HG03095 (cell line): ENCODE data around the gene PLS1.
A peak's percentile ranks its signal among the peaks of the same experiment; 100 is the strongest.
"Not testable (repeated sequence)": the region's sequence is repeated elsewhere in the genome, so short reads cannot be mapped to it uniquely, and the experiment has no call there.

Experiments
- ATAC-seq: cut with Tn5 transposase; IDR thresholded peaks from one replicate; pipeline ENCODE4 v1.9.1; 2021; ENCODE audit warnings: moderate library complexity; ENCODE audit not compliant: unreplicated experiment

Gene PLS1

GRCh38 chr3:142595581-142595950 lies 627 bp upstream of the PLS1 start:
- no peak for ATAC-seq

DNA sequence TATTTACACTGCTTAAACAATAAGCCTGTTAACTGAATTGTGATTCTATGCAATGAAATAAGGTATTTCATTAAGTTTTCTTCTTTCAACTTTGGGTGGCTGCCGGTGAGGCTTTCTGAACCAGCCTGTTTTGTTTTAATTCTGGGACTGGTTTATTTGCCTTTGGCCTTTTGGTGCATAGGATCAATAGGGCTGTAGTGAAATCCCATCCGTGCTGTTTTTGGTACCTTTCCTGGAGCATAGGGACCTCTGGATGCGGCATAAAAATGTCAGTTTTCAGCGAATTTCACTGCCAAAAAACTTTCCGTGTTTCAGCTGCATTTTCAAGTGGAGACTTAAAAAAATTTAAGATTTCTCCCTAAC lies 514 bp downstream of the PLS1 start:
- no peak for ATAC-seq

DNA sequence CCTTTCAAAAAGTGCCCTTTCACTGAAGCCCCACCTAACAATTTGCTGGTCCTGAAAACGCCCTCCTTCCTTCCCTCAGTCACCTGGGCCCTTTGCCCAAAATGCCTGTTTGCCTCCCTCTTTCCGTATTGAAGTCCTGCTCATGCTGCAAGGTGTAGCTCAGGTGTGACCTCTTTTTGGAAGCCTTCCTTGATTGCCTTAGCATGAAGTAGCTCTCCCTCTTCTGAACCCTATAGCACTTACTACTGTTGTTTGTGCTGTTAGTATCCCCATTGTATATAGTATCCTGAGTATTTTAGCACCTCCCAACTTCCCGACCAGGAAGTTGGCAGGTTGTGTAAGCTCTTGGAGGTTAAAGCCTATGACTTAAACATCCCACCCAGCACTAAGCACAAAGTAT lies 1.7 kb downstream of the PLS1 start:
- ATAC-seq, result no peak

DNA sequence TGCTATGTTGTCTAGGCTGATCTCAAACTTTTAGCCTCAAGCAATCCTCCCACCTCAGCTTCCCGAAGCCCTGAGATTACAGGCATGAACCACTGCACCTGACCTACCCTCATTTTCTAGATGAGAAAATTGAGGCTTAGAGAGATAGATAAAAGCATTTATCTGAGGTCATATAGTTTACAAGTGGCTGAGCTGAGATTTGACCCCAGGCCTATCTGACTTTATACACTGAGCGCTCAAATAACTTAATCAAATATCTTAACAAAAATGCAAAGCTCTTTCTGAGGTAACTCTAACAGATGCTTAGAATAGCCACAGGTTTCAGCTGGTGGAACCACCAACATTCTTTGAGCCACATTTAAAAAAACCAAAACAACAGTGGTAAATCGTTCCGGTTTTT lies 5.5 kb downstream of the PLS1 start:
- ATAC-seq, result no peak

GRCh38 chr3:142602619-142603385 lies 6.6 kb downstream of the PLS1 start:
- no peak for ATAC-seq

DNA sequence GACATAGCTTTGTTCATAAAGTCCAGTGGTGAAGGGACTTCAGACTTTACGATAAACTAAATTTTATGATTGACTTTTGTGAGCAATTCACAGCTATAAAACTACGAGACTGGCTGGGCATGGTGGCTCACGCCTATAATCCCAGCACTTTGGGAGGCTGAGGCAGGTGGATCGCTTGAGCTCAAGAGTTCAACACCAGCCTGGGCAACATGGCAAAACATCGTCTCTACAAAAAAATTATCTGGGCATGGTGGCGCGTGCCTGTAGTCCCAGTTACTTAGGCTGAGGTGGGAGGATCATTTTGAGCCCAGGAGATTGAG lies 7.2 kb downstream of the PLS1 start:
- ATAC-seq, result not testable (repeated sequence)

DNA sequence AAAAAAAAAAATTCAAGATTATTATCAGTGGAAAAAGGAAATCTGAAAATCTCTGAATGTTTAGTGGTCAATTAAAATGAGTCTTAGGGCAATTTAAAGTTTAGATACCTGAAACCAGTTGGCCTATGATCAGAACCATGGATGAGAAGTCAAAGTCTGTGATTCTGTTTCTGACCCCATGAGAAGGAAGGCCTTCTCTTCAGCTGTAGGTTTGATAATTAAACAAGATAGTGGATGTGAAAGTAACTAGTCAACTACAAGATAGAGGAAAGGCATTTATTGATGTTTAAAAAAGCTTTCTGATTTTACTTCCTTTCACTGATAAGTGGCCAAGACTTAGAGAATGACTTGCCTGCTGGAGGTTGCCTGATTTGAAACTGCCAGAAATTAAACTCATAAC lies 8.7 kb downstream of the PLS1 start:
- no peak for ATAC-seq

DNA sequence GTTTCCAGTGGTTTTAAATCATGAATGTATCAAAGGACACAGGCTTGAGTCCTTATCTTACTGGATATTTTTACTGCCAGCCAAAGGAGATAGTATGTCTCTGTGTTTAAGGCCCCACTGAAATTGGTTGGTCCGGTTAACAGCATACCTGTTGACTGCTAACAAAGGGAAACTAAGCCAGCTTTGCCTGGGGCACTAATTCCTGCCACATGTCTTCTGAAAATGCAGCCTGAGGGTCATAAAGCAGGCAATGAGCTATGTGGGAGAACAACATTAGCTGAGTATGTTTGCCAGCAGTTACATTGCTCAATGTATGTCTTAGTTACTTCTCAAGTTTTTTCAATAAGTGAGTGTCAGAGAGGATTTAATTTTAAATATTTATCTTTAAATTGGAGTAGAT lies 12.4 kb downstream of the PLS1 start:
- no peak for ATAC-seq

- no peak for ATAC-seq
Observed at GRCh38 chr3:142609136-142609535, 12.9 kb downstream of the PLS1 start.

- ATAC-seq, result no peak
Observed at GRCh38 chr3:142611206-142611605, 15.0 kb downstream of the PLS1 start.

GRCh38 chr3:142613491-142613890 lies 17.3 kb downstream of the PLS1 start:
- ATAC-seq, result no peak

DNA sequence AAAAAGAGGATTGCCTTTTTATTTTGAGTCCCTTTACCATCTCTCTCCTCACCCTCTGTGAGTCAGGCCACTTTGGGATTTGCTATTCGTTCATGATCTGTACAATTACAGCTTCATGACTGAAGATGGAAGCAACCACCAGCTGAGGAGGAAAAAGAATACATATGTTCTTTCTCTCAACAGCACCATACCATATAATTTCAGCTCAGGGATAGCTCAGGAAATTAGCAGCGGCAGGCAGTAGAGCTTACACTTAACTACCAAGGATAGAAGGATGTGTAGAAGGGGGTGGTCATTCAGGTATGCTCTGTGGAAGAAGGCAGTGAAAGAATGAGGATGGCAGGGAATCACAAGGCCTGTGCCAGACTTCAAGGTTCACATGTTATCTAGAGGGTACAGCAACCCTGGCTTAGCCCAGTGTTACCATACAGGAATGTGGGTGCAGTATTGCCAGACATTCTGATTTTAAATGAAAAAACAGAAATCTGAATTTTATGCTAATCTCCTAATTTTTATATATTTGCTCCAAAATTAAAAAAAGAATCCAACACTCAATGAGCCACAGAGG lies 17.9 kb downstream of the PLS1 start:
- no peak for ATAC-seq

GRCh38 chr3:142615171-142615570 lies 19.0 kb downstream of the PLS1 start:
- no peak for ATAC-seq

DNA sequence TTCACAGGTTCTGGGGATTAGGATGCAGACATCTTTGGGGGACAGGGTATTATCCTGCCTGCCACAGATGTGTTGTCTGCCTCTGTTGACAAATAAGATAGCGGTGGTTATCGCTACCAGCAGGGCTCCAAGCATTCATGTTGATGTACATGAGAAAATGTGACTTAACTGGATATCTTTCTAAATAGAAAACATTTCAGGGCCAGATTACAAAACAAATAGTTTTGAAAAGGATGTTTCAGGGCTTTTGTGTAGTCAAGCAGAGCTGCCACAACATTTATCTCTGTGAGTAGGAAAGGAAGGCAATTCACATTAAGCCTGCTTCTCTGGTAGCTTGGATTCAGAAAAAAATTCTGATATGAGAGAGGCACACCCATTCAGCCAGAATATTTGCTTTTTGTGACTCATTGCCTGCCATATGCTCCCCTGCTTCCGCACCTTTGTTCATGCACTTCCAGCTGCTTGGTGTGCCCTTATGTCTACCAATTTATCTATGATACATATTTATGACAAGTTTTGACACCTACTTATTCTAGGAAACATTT lies 22.8 kb downstream of the PLS1 start:
- ATAC-seq, result no peak

DNA sequence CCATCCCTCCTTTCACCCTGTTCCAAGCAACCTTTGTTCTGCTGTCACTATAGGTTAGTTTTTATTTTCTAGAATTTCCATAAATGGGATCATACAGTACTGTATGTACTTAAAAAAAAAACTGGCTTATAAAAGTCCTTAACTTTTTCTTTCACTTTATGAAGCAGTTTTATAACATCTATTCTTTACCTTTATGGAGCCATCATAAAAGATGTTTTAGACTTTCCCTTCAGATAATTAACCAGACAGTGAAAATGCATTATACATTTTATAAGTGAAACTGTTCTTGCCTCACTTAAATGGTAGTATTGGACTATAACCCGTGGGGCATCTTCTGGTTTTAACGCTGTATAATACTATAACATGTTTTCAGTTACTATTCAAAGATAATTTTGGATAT lies 26.2 kb downstream of the PLS1 start:
- ATAC-seq, result no peak

GRCh38 chr3:142623194-142623593 lies 27.0 kb downstream of the PLS1 start:
- ATAC-seq, result no peak

- ATAC-seq, result no peak
Observed at GRCh38 chr3:142624341-142625152, 28.4 kb downstream of the PLS1 start.

GRCh38 chr3:142625153-142625440 lies 28.9 kb downstream of the PLS1 start:
- no peak for ATAC-seq

GRCh38 chr3:142626971-142627370 lies 30.8 kb downstream of the PLS1 start:
- ATAC-seq, result no peak

DNA sequence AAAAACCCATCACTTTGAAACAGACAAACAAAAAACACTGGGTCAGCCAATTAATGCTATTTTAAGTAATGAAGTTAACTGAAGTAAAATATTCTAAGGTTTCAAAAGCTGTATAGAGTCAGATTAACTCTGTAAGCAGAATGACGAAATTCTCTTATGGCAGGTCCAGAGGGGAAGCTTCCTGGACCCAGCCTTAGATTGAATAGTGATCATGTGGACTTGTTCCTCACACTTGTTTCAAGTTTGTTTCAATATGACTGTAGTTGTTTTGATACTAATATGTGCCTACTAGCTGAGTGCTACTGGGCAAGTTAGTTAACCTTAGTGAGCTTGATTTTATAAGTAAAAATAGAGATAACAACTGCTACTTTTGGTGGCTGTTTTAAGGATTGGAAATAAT lies 32.6 kb downstream of the PLS1 start:
- ATAC-seq, result peak; percentile 79

- ATAC-seq, result no peak
Observed at GRCh38 chr3:142633073-142633472, 36.9 kb downstream of the PLS1 start.

DNA sequence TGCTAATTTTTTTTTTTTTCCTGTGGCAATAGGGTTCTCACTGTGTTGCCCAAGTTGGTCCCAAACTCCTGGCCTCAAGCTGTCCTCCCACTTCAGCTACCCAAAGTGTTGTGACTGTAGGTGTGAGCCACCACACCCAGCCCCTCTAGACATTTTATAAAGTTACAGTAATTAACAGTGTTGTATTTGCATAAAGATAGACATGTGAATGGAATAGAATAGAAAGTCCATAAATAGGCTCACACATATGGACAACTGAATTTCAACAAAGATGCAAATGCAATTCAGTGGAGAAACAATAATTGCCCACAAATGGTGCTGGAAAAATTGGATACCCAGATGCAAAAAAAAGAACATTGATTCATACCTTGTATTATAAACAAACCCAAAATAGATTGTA lies 39.9 kb downstream of the PLS1 start:
- ATAC-seq, result no peak
